Measurements from ENCODE around the gene C11orf58.

C11orf58 gene

GRCh38 chr11:16807306-16807705, 68.9 kb downstream of the C11orf58 start:
- no peaks in the 10 kb centered on the region for H3K9me3 ChIP-seq (ENCODE audit: severe bottlenecking)
- TF ChIP-seq CTCF (IDR thresholded peaks at IDR 0.05; ENCODE audit: low read depth, low read length): no peak
- H3K27me3 ChIP-seq (ENCODE audit: insufficient read depth, low read depth, severe bottlenecking): no peaks in the 10 kb centered on the region

More at GRCh38 chr11:16807306-16807705, 68.9 kb downstream of the C11orf58 start:
- no peak for DNase-seq
- peaks cover 34% of the 10 kb centered on the region for H3K36me3 ChIP-seq
- no peak overlapping the region for H3K27ac ChIP-seq
- H3K4me3 ChIP-seq (ENCODE audit: low read depth, low read length): no peak overlapping the region
